B cell (primary cell): ENCODE measurements around the gene CCDC180. TPM values are rescaled to one million over a fixed set of nuclear protein-coding genes. Genes with fewer than 3 reads are reported as not detected.
"Not testable (repeated sequence)": the region's sequence is repeated elsewhere in the genome, so short reads cannot be mapped to it uniquely, and the experiment has no call there.

Source experiments
- ATAC-seq: fragments of 200-7000 bp; cut with Tn5 transposase; one replicate; pipeline ENCODE4 v1.10.0; 2021; ENCODE audit warnings: low read depth, mild to moderate bottlenecking, moderate number of reproducible peaks, moderate library complexity
- CTCF ChIA-PET: fragments of 350-600 bp; sonication (Branson Sonifier 250); formaldehyde crosslinking; loops from one replicate; lab custom pipeline; 2021; ENCODE audit warnings: antibody characterized with exemption, inconsistent platforms; lab: Charles Lee
- POLR2A ChIA-PET: fragments of 350-600 bp; sonication (Branson Sonifier 250); formaldehyde crosslinking; loops from one replicate; lab custom pipeline; 2021; ENCODE audit warnings: antibody characterized with exemption; lab: Charles Lee
- DNase-seq: peaks from one replicate; pipeline ENCODE4 v3.0.0; 2013
- H2AFZ ChIP-seq: 2 replicates; pipeline ENCODE4 v1.6.1; 2012; ENCODE audit warnings: mild to moderate bottlenecking, low read depth, low read length; ENCODE audit not compliant: insufficient read depth, poor library complexity, severe bottlenecking
- H3K27ac ChIP-seq, 2 donors: 1 replicate in 1 of 2; 2 replicates in 1 of 2; pipeline ENCODE4 v1.5.1; 2012 to 2013; ENCODE audit warnings: low read length in 2 of 2, mild to moderate bottlenecking in 2 of 2, moderate library complexity in 1 of 2
- H3K27me3 ChIP-seq, 4 experiments: fragments of 200-600 bp in 1 of 4; sonication (generic) in 1 of 4; replicated peaks in 1 of 4; 1 replicate in 2 of 4; 2 replicates in 2 of 4; pipeline versions ENCODE4 v1.6.1 to v1.7.0; 2013 to 2016; ENCODE audit warnings: low read length in 3 of 4, mild to moderate bottlenecking in 2 of 4, mixed read lengths in 1 of 4, moderate library complexity in 1 of 4; ENCODE audit not compliant: insufficient read depth in 4 of 4, control insufficient read depth in 3 of 4; ENCODE audit errors: control extremely low read depth in 1 of 4
- H3K36me3 ChIP-seq, 2 experiments: replicated peaks in 1 of 2; 1 replicate in 1 of 2; 2 replicates in 1 of 2; pipeline versions ENCODE4 v1.6.1 to v1.7.1; 2013; ENCODE audit warnings: low read length in 1 of 2; ENCODE audit not compliant: insufficient read depth in 2 of 2, control insufficient read depth in 1 of 2; ENCODE audit errors: control extremely low read depth in 1 of 2, extremely low read depth in 1 of 2
- H3K4me1 ChIP-seq, 2 donors: fragments of 200-600 bp in 1 of 2; sonication (generic) in 1 of 2; 1 replicate in 1 of 2; 2 replicates in 1 of 2; pipeline versions ENCODE4 v1.5.1 to v1.6.1; 2013 to 2017; ENCODE audit warnings: low read length in 2 of 2; ENCODE audit not compliant: control insufficient read depth in 2 of 2, insufficient read depth in 2 of 2
- H3K4me2 ChIP-seq: replicated peaks from 2 replicates; pipeline ENCODE3; 2012; ENCODE audit warnings: mild to moderate bottlenecking, low read depth, low read length; ENCODE audit not compliant: poor library complexity, severe bottlenecking
- H3K4me3 ChIP-seq, 5 experiments: fragments of 200-600 bp in 1 of 5; sonication (generic) in 1 of 5; 1 replicate in 3 of 5; 2 replicates in 2 of 5; pipeline versions ENCODE4 v1.5.1 to v1.7.0; 2011 to 2016; ENCODE audit warnings: low read length in 4 of 5, mild to moderate bottlenecking in 4 of 5, low read depth in 2 of 5, control low read depth in 1 of 5, moderate library complexity in 1 of 5; ENCODE audit not compliant: insufficient read depth in 1 of 5; ENCODE audit errors: control extremely low read depth in 1 of 5, extremely low read depth in 1 of 5
- H3K79me2 ChIP-seq: fragments of 200-600 bp; sonication (generic); one replicate; pipeline ENCODE4 v1.6.0; 2016; ENCODE audit warnings: low read length; ENCODE audit not compliant: control insufficient read depth, insufficient read depth
- H3K9ac ChIP-seq: fragments of 200-600 bp; sonication (generic); 2 replicates; pipeline ENCODE4 v1.6.1; 2017; ENCODE audit warnings: mild to moderate bottlenecking, low read length, moderate library complexity
- H3K9me3 ChIP-seq, 3 donors: one replicate each; pipeline versions ENCODE4 v1.6.1 to v1.7.1; 2013; ENCODE audit warnings: low read length in 2 of 3; ENCODE audit not compliant: control insufficient read depth in 2 of 3, insufficient read depth in 1 of 3; ENCODE audit errors: control extremely low read depth in 1 of 3
- H4K20me1 ChIP-seq: 2 replicates; pipeline ENCODE4 v1.6.0; 2012; ENCODE audit warnings: mild to moderate bottlenecking, low read length; ENCODE audit not compliant: insufficient read depth, control insufficient read depth, poor library complexity, severe bottlenecking
- H3K27ac Mint-ChIP-seq: one replicate; pipeline ENCODE4 v1.8.0; 2021; ENCODE audit warnings: mixed read lengths
- H3K27me3 Mint-ChIP-seq: one replicate; pipeline ENCODE4 v1.8.0; 2021; ENCODE audit warnings: mixed read lengths
- H3K4me1 Mint-ChIP-seq: one replicate; pipeline ENCODE4 v1.8.0; 2021; ENCODE audit warnings: mixed read lengths
- H3K4me3 Mint-ChIP-seq: one replicate; pipeline ENCODE4 v1.8.0; 2021; ENCODE audit warnings: mixed read lengths
- H3K9me3 Mint-ChIP-seq: one replicate; pipeline ENCODE4 v1.8.0; 2022; ENCODE audit warnings: mixed read lengths; ENCODE audit not compliant: insufficient read depth
- EZH2 ChIP-seq: IDR thresholded peaks from 2 replicates; pipeline ENCODE4 v1.6.1; 2012; ENCODE audit warnings: borderline replicate concordance, low read depth, mild to moderate bottlenecking, moderate library complexity, low read length; ENCODE audit not compliant: insufficient read depth, poor library complexity, severe bottlenecking
- WGBS: methylation state at CpG from one replicate; pipeline ENCODE4 v1.1.5; 2013; ENCODE audit warnings: missing lambda C conversion rate; ENCODE audit not compliant: insufficient coverage; 5-methylcytosine and 5-hydroxymethylcytosine counted together
- intact Hi-C: fragments of 100-400 bp; cut with micrococcal nuclease; formaldehyde crosslinking; loops from one replicate; pipeline ENCODE4 v1.10.0; 2022
- polyA plus RNA-seq: library from polyadenylated mRNA; depleted of rRNA; stranded (reverse); fragments of >200 nt; gene quantifications from 2 replicates; pipeline ENCODE4 v1.2.3, GENCODE V29; 2012
- total RNA-seq, 2 donors: library from RNA; stranded (reverse); fragments of 120-200 nt in 1 of 2; gene quantifications; 1 replicate in 1 of 2; 2 replicates in 1 of 2; pipeline versions ENCODE4 v1.2.3 to v1.2.4, GENCODE V29; 2013 to 2022
- TF ChIP-seq, protein P1 (sequence below): fragments of 200-600 bp; IDR thresholded peaks from one replicate; pipeline ENCODE4 v1.8.0; 2022; ENCODE audit warnings: antibody characterized with exemption, mild to moderate bottlenecking

The CCDC180 gene
- total and polyA plus RNA-seq, 2 donors (not counting 1 experiment from before 2014, with no cell fraction given) = 4.4 to 7.1 TPM

DNA sequence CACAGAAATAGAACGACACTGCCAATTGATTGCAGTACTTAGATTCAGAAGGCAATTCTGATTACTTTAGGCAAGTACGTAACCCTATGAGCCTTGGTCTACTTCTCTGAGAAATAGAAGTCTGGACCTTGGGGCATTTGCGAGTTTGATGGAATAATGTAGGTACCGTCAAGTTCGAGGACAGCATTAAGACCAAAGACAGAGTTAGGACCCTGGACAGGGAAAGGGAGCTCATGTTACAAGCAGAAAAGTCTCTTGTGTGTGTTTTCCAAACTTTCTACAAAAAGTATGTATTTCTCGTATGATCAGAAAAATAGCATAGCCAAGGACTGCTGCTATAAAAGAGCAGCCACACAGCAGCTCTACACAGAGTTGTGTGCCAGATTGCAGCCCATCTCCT, 20.1 kb downstream of the CCDC180 start:
- Histone ChIP-seq H2AFZ (no peak overlapping the region), H3K79me2 (no peaks in the 10 kb centered on the region), H3K4me2 (no peak overlapping the region), H3K9me3 (no peaks in the 10 kb centered on the region), H3K36me3 (peaks cover 0 to 18% of the 10 kb centered on the region in 2 experiments), H3K27me3 (no peaks in the 10 kb centered on the region), H3K4me3 (no peak overlapping the region), H3K27ac (no peak overlapping the region), H4K20me1 (no peaks in the 10 kb centered on the region), H3K4me1 (no peaks in the 10 kb centered on the region), H3K9ac (no peak overlapping the region)
- peaks cover 2% of the 10 kb centered on the region for H3K9me3 Mint-ChIP-seq
- intact Hi-C loops = no loop called here
- H3K4me1 Mint-ChIP-seq = no peaks in the 10 kb centered on the region
- WGBS = 94% methylated on average over 5 of the region's 6 CpGs
- ChIA-PET CTCF (no interaction called here), POLR2A (no interaction called here)
- DNase-seq (no peak), ATAC-seq (no peak)
- no peaks in the 10 kb centered on the region for H3K27me3 Mint-ChIP-seq
- H3K4me3 Mint-ChIP-seq = no peak overlapping the region
- H3K27ac Mint-ChIP-seq = no peak overlapping the region
- TF ChIP-seq EZH2 = no peak
- TF ChIP-seq, protein P1, sequence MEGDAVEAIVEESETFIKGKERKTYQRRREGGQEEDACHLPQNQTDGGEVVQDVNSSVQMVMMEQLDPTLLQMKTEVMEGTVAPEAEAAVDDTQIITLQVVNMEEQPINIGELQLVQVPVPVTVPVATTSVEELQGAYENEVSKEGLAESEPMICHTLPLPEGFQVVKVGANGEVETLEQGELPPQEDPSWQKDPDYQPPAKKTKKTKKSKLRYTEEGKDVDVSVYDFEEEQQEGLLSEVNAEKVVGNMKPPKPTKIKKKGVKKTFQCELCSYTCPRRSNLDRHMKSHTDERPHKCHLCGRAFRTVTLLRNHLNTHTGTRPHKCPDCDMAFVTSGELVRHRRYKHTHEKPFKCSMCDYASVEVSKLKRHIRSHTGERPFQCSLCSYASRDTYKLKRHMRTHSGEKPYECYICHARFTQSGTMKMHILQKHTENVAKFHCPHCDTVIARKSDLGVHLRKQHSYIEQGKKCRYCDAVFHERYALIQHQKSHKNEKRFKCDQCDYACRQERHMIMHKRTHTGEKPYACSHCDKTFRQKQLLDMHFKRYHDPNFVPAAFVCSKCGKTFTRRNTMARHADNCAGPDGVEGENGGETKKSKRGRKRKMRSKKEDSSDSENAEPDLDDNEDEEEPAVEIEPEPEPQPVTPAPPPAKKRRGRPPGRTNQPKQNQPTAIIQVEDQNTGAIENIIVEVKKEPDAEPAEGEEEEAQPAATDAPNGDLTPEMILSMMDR = no peak

DNA sequence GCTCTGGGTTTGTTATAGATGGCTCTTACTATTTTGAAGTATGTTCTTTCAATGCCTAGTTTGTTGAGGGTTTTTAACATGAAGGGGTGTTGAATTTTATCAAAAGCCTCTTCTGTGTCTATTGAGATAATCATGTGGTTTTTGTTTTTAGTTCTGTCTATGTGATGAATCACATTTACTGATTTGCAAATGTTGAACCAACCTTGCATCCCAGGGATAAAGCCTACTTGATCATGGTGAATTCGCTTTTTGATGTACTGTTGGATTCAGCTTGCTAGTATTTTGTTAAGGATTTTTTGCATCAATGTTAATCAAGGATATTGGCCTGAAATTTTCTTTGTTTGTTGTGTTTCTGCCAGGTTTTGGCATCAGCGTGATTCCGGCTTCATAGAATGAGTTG, 25.5 kb downstream of the CCDC180 start:
- no peak overlapping the region for H3K4me3 Mint-ChIP-seq
- H3K9me3 Mint-ChIP-seq = peaks cover 2% of the 10 kb centered on the region
- Histone ChIP-seq H3K4me3 (no peak overlapping the region), H2AFZ (no peak overlapping the region), H4K20me1 (no peaks in the 10 kb centered on the region), H3K36me3 (peaks cover 0 to 6% of the 10 kb centered on the region in 2 experiments), H3K27me3 (no peaks in the 10 kb centered on the region), H3K79me2 (no peaks in the 10 kb centered on the region), H3K4me1 (no peaks in the 10 kb centered on the region), H3K4me2 (no peak overlapping the region), H3K27ac (no peak overlapping the region), H3K9me3 (no peaks in the 10 kb centered on the region), H3K9ac (no peak overlapping the region)
- no peaks in the 10 kb centered on the region for H3K27me3 Mint-ChIP-seq
- ATAC-seq = no peak
- CTCF ChIA-PET = interaction anchor here (0.6 to 1.2 kb wide), 2 partner anchors 476 to 859 kb away, joined by 3 to 4 read pairs; no protein-coding TSS in a partner anchor
- no peaks in the 10 kb centered on the region for H3K4me1 Mint-ChIP-seq
- 89% methylated on average over 3 of the region's 3 CpGs for WGBS
- no peak for DNase-seq
- POLR2A ChIA-PET = no interaction called here
- TF ChIP-seq, protein P1 = no peak
- no peak for TF ChIP-seq EZH2
- intact Hi-C loops = no loop called here
- no peak overlapping the region for H3K27ac Mint-ChIP-seq

DNA sequence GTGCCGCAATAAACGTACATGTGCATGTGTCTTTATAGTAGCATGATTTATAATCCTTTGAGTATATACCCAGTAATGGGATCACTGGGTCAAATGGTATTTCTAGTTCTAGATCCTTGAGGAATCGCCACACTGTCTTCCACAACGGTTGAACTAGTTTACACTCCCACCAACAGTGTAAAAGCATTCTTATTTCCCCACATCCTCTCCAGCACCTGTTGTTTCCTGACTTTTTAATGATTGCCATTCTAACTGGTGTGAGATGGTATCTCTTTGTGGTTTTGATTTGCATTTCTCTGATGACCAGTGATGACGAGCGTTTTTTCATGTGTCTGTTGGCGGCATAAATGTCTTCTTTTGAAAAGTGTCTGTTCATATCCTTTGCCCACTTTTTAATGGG, 28.2 kb downstream of the CCDC180 start:
- H3K27ac Mint-ChIP-seq, H2AFZ ChIP-seq, H3K27me3 ChIP-seq, CTCF ChIA-PET, H3K9me3 Mint-ChIP-seq, intact Hi-C loops, ATAC-seq, POLR2A ChIA-PET, H3K4me3 Mint-ChIP-seq, H3K27ac ChIP-seq, H3K9me3 ChIP-seq, H3K9ac ChIP-seq, H3K36me3 ChIP-seq, H3K79me2 ChIP-seq, DNase-seq, H4K20me1 ChIP-seq, H3K4me3 ChIP-seq, H3K4me2 ChIP-seq, H3K27me3 Mint-ChIP-seq, H3K4me1 Mint-ChIP-seq, H3K4me1 ChIP-seq: not testable (repeated sequence)
- WGBS = no CpG with 5 or more reads among the region's 7 CpGs
